Measurements from ENCODE around the gene LRIG3. TPM values are rescaled to one million over a fixed set of nuclear protein-coding genes. Genes with fewer than 3 reads are reported as not detected.

The LRIG3 gene
- total and polyA plus RNA-seq, 2 of the 4 experiments (the other 2 are of a cell fraction): 26.4 to 71.2 TPM

DNA sequence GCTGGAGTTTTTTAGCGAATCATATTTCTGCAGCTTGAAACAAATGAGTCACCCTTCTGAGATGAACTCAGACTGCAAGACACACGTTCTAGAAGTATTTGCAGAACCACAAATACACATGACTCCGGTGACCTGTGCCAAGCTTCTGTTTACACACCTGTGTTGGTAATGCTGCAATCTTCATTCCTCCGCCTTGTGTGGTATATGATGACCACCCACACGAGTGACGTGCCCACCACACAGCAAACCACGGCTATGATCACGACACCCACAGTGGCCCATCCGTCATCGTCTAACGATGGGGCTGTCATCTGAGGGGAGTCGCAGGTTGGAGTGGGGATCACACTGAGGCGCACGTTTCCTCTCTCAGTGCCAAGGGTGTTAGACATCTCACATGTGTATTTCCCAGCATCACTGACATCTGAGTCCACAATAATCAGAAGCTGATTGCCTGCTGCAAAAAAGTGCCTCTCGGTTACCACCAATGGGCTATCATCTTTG is 43.0 kb downstream of the LRIG3 start:
- dilution Hi-C loops (cut with HindIII; ENCODE audit: low sequenced_read_pairs, unreplicated experiment) (no loop called here), intact Hi-C loops (cut with micrococcal nuclease) (loop anchor here (2.0 to 5.0 kb wide), 4 partner anchors 40 to 895 kb away; no protein-coding TSS in a partner anchor), in situ Hi-C loops (cut with MboI; ENCODE audit: low sequenced_read_pairs) (loop anchor here (10.0 to 25.0 kb wide), 2 partner anchors 512 to 890 kb away; no protein-coding TSS in a partner anchor)
- Histone ChIP-seq H3K36me3 (ENCODE audit: control insufficient read depth, insufficient read depth, low read length) (peaks cover 61% of the 10 kb centered on the region), H4K5ac (ENCODE audit: low read depth, low read length) (no peak overlapping the region), H4K8ac (ENCODE audit: low read depth in 2 of 2, low read length in 2 of 2) (peak overlapping the region in 1 of 2 experiments; percentile 33; a peak in 1 of 4 replicates), H2AK5ac (ENCODE audit: low read depth, low read length) (peak overlapping the region; percentile 20), H2AK9ac (replicated peaks; ENCODE audit: low read depth, low read length, poor library complexity) (peak overlapping the region; percentile 12), H3K23ac (ENCODE audit: low read depth, low read length) (no peak overlapping the region), H4K91ac (ENCODE audit: insufficient read depth, low read depth, low read length) (no peak overlapping the region), H2BK15ac (ENCODE audit: low read depth, low read length) (no peak overlapping the region), H3K27ac (ENCODE audit: insufficient read depth, low read length) (peak overlapping the region; percentile 0; the same call in 1 of the 2 replicates), H2BK5ac (ENCODE audit: low read depth, low read length, poor library complexity, severe bottlenecking) (peak overlapping the region; percentile 10), H3K4me2 (ENCODE audit: low read depth, low read length) (no peak overlapping the region), H2BK20ac (ENCODE audit: low read depth, low read length) (peak overlapping the region; percentile 13; the same call in 1 of the 2 replicates), H2BK120ac (ENCODE audit: low read depth, low read length) (peak overlapping the region; percentile 9; the same call in 1 of the 2 replicates), H3K27me3 (ENCODE audit: control insufficient read depth, insufficient read depth, low read length) (no peaks in the 10 kb centered on the region), H3K14ac (replicated peaks; ENCODE audit: low read depth, low read length) (no peak overlapping the region; the same call in 1 of the 2 replicates), H3K9ac (ENCODE audit: low read depth, low read length) (no peak overlapping the region), H3K4ac (ENCODE audit: low read depth, low read length) (peak overlapping the region; percentile 34; the same call in 1 of the 2 replicates), H3K9me3 (ENCODE audit: control insufficient read depth, insufficient read depth, low read length) (no peaks in the 10 kb centered on the region), H3K4me1 (ENCODE audit: control insufficient read depth, insufficient read depth, low read length) (peaks cover 3% of the 10 kb centered on the region; the same call in 1 of the 2 replicates), H3K79me1 (ENCODE audit: low read depth in 1 of 2, low read length in 2 of 2) (peaks cover 14 to 15% of the 10 kb centered on the region in 2 experiments; a peak in 3 of 4 replicates), H3K18ac (ENCODE audit: low read depth, low read length) (no peak overlapping the region), H2AFZ (replicated peaks; ENCODE audit: low read length, poor library complexity) (peak overlapping the region; percentile 50), H3K9me1 (ENCODE audit: insufficient read depth, low read length) (peaks cover 14% of the 10 kb centered on the region), H4K20me1 (ENCODE audit: insufficient read depth, low read length) (peaks cover 5% of the 10 kb centered on the region), H3K4me3 (ENCODE audit: insufficient read depth, low read depth, low read length) (no peak overlapping the region), H3K56ac (ENCODE audit: extremely low read depth, insufficient read depth, low read length) (no peak overlapping the region)
- DNase-seq (peak; percentile 100), ATAC-seq (ENCODE audit: low read depth) (peak; percentile 90)
- ChIA-PET CTCF (interaction anchor here (0.9 to 1.4 kb wide), 2 partner anchors 40 to 337 kb away, joined by 3 to 6 read pairs; no protein-coding TSS in a partner anchor), POLR2A (ENCODE audit: unreplicated experiment) (no interaction called here)
- BruUV-seq (replicated peaks): no TSS peak
- WGBS, 2 experiments (ENCODE audit: extremely low coverage in 2 of 2, insufficient read length in 1 of 2): no CpG with 5 or more reads among the region's 15 CpGs
- TF ChIP-seq, protein P1, sequence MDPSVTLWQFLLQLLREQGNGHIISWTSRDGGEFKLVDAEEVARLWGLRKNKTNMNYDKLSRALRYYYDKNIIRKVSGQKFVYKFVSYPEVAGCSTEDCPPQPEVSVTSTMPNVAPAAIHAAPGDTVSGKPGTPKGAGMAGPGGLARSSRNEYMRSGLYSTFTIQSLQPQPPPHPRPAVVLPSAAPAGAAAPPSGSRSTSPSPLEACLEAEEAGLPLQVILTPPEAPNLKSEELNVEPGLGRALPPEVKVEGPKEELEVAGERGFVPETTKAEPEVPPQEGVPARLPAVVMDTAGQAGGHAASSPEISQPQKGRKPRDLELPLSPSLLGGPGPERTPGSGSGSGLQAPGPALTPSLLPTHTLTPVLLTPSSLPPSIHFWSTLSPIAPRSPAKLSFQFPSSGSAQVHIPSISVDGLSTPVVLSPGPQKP (IDR thresholded peaks at IDR 0.05; ENCODE audit: borderline replicate concordance, low read depth, low read length): no peak
- TF ChIP-seq NFE2L2 (IDR thresholded peaks at IDR 0.05; ENCODE audit: low read depth, low read length): no peak
- TF ChIP-seq POLR2A (IDR thresholded peaks at IDR 0.05; ENCODE audit: low read depth, low read length): no peak
- TF ChIP-seq FOS (IDR thresholded peaks at IDR 0.05; ENCODE audit: low read depth, low read length): peak; percentile 86
- TF ChIP-seq, protein P2, sequence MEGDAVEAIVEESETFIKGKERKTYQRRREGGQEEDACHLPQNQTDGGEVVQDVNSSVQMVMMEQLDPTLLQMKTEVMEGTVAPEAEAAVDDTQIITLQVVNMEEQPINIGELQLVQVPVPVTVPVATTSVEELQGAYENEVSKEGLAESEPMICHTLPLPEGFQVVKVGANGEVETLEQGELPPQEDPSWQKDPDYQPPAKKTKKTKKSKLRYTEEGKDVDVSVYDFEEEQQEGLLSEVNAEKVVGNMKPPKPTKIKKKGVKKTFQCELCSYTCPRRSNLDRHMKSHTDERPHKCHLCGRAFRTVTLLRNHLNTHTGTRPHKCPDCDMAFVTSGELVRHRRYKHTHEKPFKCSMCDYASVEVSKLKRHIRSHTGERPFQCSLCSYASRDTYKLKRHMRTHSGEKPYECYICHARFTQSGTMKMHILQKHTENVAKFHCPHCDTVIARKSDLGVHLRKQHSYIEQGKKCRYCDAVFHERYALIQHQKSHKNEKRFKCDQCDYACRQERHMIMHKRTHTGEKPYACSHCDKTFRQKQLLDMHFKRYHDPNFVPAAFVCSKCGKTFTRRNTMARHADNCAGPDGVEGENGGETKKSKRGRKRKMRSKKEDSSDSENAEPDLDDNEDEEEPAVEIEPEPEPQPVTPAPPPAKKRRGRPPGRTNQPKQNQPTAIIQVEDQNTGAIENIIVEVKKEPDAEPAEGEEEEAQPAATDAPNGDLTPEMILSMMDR (conservative IDR thresholded peaks at IDR 0.05; ENCODE audit: low read depth, low read length): no peak
- TF ChIP-seq SMC3 (IDR thresholded peaks at IDR 0.05; ENCODE audit: low read depth, low read length): 0 out of 2 replicates have a peak, but pooled peaks have one; percentile 4
- TF ChIP-seq, protein P3, sequence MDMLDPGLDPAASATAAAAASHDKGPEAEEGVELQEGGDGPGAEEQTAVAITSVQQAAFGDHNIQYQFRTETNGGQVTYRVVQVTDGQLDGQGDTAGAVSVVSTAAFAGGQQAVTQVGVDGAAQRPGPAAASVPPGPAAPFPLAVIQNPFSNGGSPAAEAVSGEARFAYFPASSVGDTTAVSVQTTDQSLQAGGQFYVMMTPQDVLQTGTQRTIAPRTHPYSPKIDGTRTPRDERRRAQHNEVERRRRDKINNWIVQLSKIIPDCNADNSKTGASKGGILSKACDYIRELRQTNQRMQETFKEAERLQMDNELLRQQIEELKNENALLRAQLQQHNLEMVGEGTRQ (IDR thresholded peaks at IDR 0.05; ENCODE audit: low read depth, low read length): no peak
- TF ChIP-seq MAZ (IDR thresholded peaks at IDR 0.05; ENCODE audit: borderline replicate concordance, low read depth, low read length): peak; percentile 18; the same call in 1 of the 2 replicates
- TF ChIP-seq RAD21 (IDR thresholded peaks at IDR 0.05; ENCODE audit: low read length): no peak
- peak; percentile 97 for TF ChIP-seq CEBPB (IDR thresholded peaks at IDR 0.05; ENCODE audit: low read depth, low read length)
- TF ChIP-seq BHLHE40 (IDR thresholded peaks at IDR 0.05; ENCODE audit: low read depth, low read length): peak; percentile 95
- no peak for TF ChIP-seq RFX5 (IDR thresholded peaks at IDR 0.05; ENCODE audit: low read depth, low read length)
- no peak for TF ChIP-seq CHD1 (IDR thresholded peaks at IDR 0.05; ENCODE audit: low read depth, low read length)
- TF ChIP-seq RCOR1 (IDR thresholded peaks at IDR 0.05; ENCODE audit: insufficient replicate concordance, low read length): peak; percentile 96
- TF ChIP-seq MAFK (IDR thresholded peaks at IDR 0.05; ENCODE audit: low read depth, low read length): peak; percentile 46
